Skeletal muscle tissue (tissue), 4 donors: ENCODE measurements around the gene KPNA3. TPM values are rescaled to one million over a fixed set of nuclear protein-coding genes. Genes with fewer than 3 reads are reported as not detected.
"Not testable (repeated sequence)": the region's sequence is repeated elsewhere in the genome, so short reads cannot be mapped to it uniquely, and the experiment has no call there.

Experiments used
- H3K27ac ChIP-seq: one replicate; pipeline ENCODE4 v1.7.0; 2013; ENCODE audit warnings: mild to moderate bottlenecking, low read depth, low read length, inconsistent platforms
- H3K27me3 ChIP-seq, 3 donors: one replicate each; pipeline ENCODE4 v1.7.0; 2013; ENCODE audit warnings: low read length in 3 of 3; ENCODE audit not compliant: control insufficient read depth in 3 of 3, insufficient read depth in 3 of 3
- H3K36me3 ChIP-seq, 3 donors: one replicate each; pipeline ENCODE4 v1.7.0; 2013; ENCODE audit warnings: low read length in 3 of 3; ENCODE audit not compliant: control insufficient read depth in 3 of 3, insufficient read depth in 3 of 3
- H3K4me1 ChIP-seq, 3 donors: one replicate each; pipeline ENCODE4 v1.7.0; 2013; ENCODE audit warnings: low read length in 3 of 3, mild to moderate bottlenecking in 3 of 3; ENCODE audit not compliant: control insufficient read depth in 3 of 3, insufficient read depth in 3 of 3
- H3K4me3 ChIP-seq, 3 donors: one replicate each; pipeline ENCODE4 v1.7.0; 2013; ENCODE audit warnings: low read length in 3 of 3
- H3K9ac ChIP-seq, 3 donors: one replicate each; pipeline ENCODE4 v1.7.0; 2013; ENCODE audit warnings: low read length in 3 of 3, mild to moderate bottlenecking in 3 of 3, moderate library complexity in 2 of 3, low read depth in 1 of 3
- H3K9me3 ChIP-seq, 3 donors: one replicate each; pipeline ENCODE4 v1.7.0; 2013; ENCODE audit warnings: low read length in 3 of 3; ENCODE audit not compliant: control insufficient read depth in 3 of 3
- total RNA-seq: library from RNA; depleted of rRNA; stranded (reverse); fragments of >200 nt; gene quantifications from one replicate; pipeline ENCODE4 v1.2.3, GENCODE V29; 2014
- donor health status: Osteomylitis.

Gene KPNA3
- total RNA-seq, 1 donor from 2014 or later, result 23.0 TPM

DNA sequence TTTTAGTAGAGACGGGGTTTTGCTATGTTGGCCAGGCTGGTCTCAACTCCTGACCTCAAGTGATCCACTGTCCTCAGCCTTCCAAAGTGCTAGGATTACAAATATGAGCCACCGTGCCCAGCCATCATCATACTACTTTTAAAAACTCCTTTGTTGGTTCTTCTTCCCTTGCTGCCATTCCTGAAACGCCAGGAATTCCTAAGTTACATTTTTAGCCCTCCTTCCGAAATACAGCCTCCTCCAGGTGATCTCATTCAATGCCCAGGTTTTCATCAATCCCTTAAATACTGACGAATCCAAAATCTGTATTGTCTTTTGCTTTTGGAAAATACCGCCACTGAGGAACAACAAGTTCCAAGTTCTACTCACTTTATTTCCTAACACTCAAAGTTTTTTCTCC lies 75.9 kb downstream of the KPNA3 start:
- Histone ChIP-seq H3K4me3 (no peak overlapping the region), H3K4me1 (no peaks in the 10 kb centered on the region), H3K9me3 (no peaks in the 10 kb centered on the region), H3K27ac (no peak overlapping the region), H3K9ac (no peak overlapping the region), H3K36me3 (peaks cover 11 to 28% (median 22%) of the 10 kb centered on the region in 3 donors), H3K27me3 (no peaks in the 10 kb centered on the region)

DNA sequence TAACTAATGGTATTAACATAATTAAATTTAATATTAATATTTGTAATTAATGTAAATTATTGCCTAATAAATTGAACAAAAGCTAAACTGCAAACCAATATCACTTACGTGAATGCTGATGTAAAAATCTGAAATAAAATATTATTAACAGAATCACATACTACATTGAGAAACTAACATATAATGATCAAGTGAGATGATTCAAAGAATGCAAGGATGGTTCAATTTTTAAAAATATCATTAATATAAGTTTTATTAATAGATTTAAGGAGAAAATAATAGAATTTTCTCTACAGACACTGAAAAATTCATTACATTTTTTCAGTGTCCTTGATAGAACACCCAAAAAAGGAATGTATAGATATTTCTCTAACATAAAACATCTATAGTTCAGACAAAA lies 77.7 kb downstream of the KPNA3 start:
- Histone ChIP-seq H3K4me1 (no peaks in the 10 kb centered on the region), H3K27ac (no peak overlapping the region), H3K27me3 (no peaks in the 10 kb centered on the region), H3K9ac (no peak overlapping the region), H3K4me3 (no peak overlapping the region), H3K9me3 (no peaks in the 10 kb centered on the region), H3K36me3 (peaks cover 9 to 29% (median 27%) of the 10 kb centered on the region in 3 donors)

DNA sequence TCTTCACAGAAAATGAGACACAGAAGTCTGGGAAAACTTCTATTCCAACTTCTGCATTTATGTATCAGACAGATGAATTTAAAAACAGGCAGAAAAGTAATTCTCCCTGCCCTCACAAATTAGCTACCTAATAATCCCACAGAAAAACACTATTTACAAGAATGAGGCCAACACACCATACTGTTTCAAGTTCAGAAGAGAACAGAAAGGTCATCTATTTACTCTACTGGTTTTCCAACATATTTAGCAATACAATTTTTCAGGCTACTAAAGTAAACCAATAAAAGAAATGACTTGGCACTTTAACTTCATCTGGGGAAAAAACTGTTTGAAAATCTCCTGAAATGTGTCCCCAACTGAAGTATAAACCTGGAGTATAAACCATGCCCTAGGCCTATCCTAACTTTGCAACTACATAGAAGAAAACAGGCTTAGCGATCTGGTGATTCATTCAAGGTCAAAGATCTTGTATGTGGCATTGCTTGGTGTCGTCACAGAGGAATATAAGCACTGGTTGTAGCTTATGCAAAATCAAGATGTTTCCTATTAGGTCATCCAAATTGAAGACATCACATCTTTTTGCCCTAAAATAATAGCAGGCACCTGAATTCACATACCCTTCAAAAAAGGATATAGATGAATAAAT lies 81.1 kb downstream of the KPNA3 start:
- Histone ChIP-seq H3K4me1 (no peaks in the 10 kb centered on the region), H3K36me3 (peaks cover 6 to 26% (median 11%) of the 10 kb centered on the region in 3 donors), H3K9ac (no peak overlapping the region), H3K9me3 (no peaks in the 10 kb centered on the region), H3K4me3 (no peak overlapping the region), H3K27ac (no peak overlapping the region), H3K27me3 (no peaks in the 10 kb centered on the region)

DNA sequence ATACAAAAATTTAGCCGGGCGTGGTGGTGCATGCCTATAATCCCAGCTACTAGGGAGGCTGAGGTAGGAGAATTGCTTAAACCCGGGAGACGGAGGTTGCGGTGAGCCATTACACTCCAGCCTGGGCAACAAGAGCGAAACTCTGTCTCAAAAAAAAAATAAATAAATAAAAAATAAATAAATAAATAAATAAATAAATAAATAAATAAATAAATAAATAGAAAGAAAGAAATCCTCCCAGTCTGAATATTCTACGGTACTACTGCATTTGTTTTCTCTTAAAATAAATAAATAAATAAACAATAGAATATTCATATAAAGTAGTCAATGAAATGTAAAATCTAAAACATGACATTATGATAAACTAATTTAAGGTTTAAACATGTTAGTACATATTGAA lies 88.2 kb downstream of the KPNA3 start:
- H3K4me3 ChIP-seq, H3K9me3 ChIP-seq, H3K27me3 ChIP-seq, H3K9ac ChIP-seq, H3K4me1 ChIP-seq, H3K27ac ChIP-seq: not testable (repeated sequence)
- peaks cover 17 to 30% (median 28%) of the 10 kb centered on the region in 3 donors for H3K36me3 ChIP-seq

DNA sequence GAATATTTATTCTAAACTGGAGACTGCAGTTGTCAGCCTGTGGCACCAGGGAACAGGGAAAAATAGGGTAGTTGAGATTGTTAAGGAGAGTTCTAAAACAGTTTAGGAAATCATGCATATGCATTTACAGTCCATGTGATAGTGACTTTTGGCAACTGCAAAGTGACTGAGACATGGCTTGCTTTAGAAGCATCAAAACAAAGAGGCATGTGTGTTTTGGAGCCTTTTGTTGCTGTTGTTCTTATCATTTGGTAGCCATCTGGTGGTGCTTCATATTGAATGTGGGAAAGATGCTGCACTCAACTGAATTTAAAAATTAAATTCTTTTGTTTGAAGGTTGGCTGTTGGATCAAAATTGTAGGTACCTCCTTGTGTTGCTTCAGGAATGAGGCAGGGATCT lies 91.0 kb downstream of the KPNA3 start:
- Histone ChIP-seq H3K27me3 (no peaks in the 10 kb centered on the region), H3K9ac (no peak overlapping the region), H3K4me1 (no peaks in the 10 kb centered on the region), H3K9me3 (no peaks in the 10 kb centered on the region), H3K36me3 (peaks cover 13 to 26% (median 25%) of the 10 kb centered on the region in 3 donors), H3K4me3 (no peak overlapping the region), H3K27ac (no peak overlapping the region)

DNA sequence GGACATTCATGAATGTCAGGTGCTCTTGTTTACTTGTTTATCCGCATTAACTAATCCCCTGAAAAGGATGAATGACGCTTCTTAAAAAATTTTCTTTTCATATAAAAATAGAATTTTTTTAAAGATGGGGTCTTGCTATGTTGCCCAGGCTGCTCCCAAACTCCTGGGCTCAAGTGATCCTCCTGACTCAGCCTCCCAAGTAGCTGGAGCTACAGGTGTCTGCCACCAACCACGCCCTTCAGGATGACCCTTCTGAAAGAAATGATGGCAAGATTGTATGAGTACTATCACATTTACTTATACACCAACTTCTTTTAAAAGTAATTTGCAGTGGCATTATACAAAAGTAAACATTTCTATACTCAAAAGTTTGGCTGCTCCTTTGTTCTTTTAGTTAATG lies 95.0 kb downstream of the KPNA3 start:
- H3K9ac ChIP-seq, result no peak overlapping the region
- peaks cover 7 to 15% (median 12%) of the 10 kb centered on the region in 3 donors for H3K36me3 ChIP-seq
- H3K27me3 ChIP-seq, result no peaks in the 10 kb centered on the region

DNA sequence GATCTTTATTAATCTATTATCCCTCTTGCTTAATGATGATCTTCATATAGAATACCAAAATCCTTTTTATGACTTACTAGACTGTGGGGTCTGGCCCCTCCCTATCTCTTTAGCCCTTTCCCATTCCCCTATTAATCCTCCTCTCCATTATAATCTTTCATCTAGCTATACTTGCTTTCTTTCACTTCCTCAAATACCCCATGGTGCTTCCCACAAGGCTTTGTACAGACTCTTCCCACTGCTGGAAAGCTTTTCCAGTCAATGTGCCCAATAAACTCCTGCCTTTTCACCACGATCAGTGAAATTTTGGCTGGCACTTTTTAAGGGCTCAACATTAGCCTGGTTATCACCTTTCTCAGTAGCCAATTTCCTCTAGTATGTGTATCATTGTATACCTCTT lies 98.0 kb downstream of the KPNA3 start:
- Histone ChIP-seq H3K4me1 (peaks cover 4 to 8% (median 6%) of the 10 kb centered on the region in 3 donors), H3K4me3 (no peak overlapping the region), H3K9ac (no peak overlapping the region), H3K27ac (no peak overlapping the region), H3K36me3 (peaks cover 0 to 6% (median 0%) of the 10 kb centered on the region in 3 donors), H3K27me3 (no peaks in the 10 kb centered on the region), H3K9me3 (no peaks in the 10 kb centered on the region)

More for the DNA sequence above, 95.0 kb downstream of the KPNA3 start:
- no peak overlapping the region for H3K4me3 ChIP-seq
- H3K27ac ChIP-seq, result no peak overlapping the region
- H3K4me1 ChIP-seq, result no peaks in the 10 kb centered on the region
- H3K9me3 ChIP-seq, result no peaks in the 10 kb centered on the region

DNA sequence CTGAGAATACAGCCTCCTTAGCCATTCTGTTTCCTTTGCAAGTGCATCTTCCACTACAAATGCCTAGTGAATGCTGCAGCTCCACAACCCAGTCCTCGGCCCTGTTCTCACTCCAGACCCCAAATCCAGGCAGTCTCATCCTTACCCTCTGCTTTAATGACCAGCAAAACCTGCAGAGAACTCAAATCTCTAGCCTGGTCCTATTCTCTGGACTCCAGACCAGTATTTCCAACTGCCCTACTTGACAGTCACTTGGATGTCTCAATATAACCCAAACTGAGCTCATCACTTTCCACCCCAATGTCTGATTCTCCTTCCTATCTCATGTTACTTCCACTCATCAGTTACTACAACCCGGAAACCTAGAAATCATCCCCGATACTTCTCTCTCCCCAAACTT lies 98.6 kb downstream of the KPNA3 start:
- Histone ChIP-seq H3K4me1 (peaks cover 4 to 8% (median 6%) of the 10 kb centered on the region in 3 donors), H3K9me3 (no peaks in the 10 kb centered on the region), H3K27me3 (no peaks in the 10 kb centered on the region), H3K27ac (no peak overlapping the region), H3K36me3 (peaks cover 0 to 7% (median 0%) of the 10 kb centered on the region in 3 donors), H3K9ac (no peak overlapping the region), H3K4me3 (no peak overlapping the region)

DNA sequence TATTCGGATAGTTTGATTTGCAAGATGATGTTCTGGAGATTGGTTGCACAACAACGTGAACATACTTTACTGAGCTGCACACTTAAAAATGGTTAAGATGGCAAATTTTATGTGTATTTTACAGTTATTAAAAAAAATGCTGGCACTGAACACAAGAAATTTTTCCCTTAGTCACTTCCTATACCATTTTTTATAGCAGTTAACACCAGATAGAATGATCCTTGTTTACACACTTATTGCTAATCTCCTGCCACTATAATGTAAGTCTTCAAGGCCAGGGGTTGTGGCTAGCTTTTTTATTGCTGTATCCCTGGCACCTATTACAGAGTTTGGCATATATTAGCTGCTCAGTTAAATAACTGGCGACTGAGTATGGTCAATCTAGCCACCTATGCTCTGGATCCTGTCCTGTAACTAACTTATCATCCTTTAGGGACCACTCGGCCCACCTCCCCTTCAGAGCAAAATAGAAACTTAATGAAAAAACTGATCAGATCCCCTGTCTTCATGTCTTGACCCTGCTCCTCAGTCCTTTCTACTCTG lies 99.2 kb downstream of the KPNA3 start:
- Histone ChIP-seq H3K36me3 (peaks cover 0 to 8% (median 0%) of the 10 kb centered on the region in 3 donors), H3K9me3 (no peaks in the 10 kb centered on the region), H3K27me3 (no peaks in the 10 kb centered on the region), H3K27ac (no peak overlapping the region), H3K4me1 (peaks cover 4 to 8% (median 6%) of the 10 kb centered on the region in 3 donors), H3K9ac (no peak overlapping the region), H3K4me3 (no peak overlapping the region)

DNA sequence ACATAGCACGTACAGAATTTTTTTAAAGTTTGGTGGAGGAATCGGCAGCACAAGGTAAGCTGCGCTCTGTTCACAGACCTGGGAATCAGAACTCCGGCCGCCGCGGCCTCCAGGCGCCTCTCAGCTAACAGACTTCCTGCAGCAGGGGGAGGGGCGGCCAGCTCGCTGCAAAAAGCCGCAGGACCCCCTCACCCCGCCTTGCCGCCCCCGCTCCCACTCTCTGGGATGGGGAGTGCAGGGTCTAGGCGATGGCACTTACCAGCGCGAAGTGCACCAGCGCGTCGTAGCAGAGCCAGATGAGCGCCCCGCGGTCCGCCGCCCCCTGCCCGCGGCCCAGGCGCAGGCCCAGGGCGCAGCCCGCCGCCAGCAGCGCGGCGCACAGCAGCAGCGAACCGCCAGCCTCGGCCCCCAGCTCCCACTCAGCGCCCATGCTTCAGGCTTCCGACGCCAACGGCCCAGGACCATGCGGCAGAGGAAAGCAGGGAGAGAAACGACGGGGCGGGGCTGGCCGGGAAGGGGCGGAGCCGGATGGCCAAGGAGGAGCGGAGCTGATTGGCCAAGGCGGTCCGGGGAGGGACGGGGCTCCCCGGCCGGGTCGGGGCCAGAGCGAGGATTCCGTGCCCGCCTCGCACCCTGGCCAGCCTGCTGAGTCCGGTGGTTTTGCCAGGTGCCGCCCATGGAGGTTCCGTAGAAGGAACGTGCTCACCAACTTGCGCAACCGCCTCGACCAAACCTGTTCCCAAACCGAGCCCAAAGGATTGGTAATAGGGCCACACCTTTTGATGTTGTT lies 101.3 kb downstream of the KPNA3 start, which contains the start of gene EBPL:
TSS of gene EBPL (minus strand) at position 492 of the 790 bp plus-strand sequence. CDS start at position 430, 62 bp downstream.
- Histone ChIP-seq H3K27me3 (no peaks in the 10 kb centered on the region), H3K4me1 (peaks cover 4 to 8% (median 6%) of the 10 kb centered on the region in 3 donors), H3K9ac (peak within 1 kb of the TSS; percentile 67 to 87 (median 74)), H3K4me3 (peak within 1 kb of the TSS; percentile 72 to 86 (median 82)), H3K9me3 (no peaks in the 10 kb centered on the region), H3K36me3 (peaks cover 0 to 9% (median 0%) of the 10 kb centered on the region in 3 donors), H3K27ac (peak within 1 kb of the TSS; percentile 82)
